Mesendoderm (in vitro differentiated cells): ENCODE data around the gene PRKG2.
"Not testable (repeated sequence)": the region's sequence is repeated elsewhere in the genome, so short reads cannot be mapped to it uniquely, and the experiment has no call there.

Source experiments
- DNase-seq: peaks from one replicate; pipeline ENCODE4 v3.0.0; 2013
- H2AK5ac ChIP-seq: 2 replicates; pipeline ENCODE4 v1.6.1; 2013; ENCODE audit warnings: low read length, inconsistent platforms
- H2BK120ac ChIP-seq: 2 replicates; pipeline ENCODE4 v1.6.1; 2013; ENCODE audit warnings: low read depth, mild to moderate bottlenecking, low read length, moderate library complexity, mixed read lengths
- H2BK15ac ChIP-seq: replicated peaks from 2 replicates; pipeline ENCODE4 v1.6.1; 2013; ENCODE audit warnings: low read depth, mild to moderate bottlenecking, moderate library complexity
- H2BK5ac ChIP-seq: 2 replicates; pipeline ENCODE4 v1.6.1; 2013; ENCODE audit warnings: low read length, inconsistent platforms
- H3K18ac ChIP-seq: 2 replicates; pipeline ENCODE4 v1.6.1; 2013; ENCODE audit warnings: mild to moderate bottlenecking, low read length, mixed read lengths
- H3K23ac ChIP-seq: one replicate; pipeline ENCODE4 v1.6.1; 2013; ENCODE audit warnings: low read length
- H3K27ac ChIP-seq: 2 replicates; pipeline ENCODE4 v1.5.1; 2013; ENCODE audit warnings: low read depth, mild to moderate bottlenecking, inconsistent platforms, low read length, moderate library complexity
- H3K27me3 ChIP-seq: 2 replicates; pipeline ENCODE4 v1.6.1; 2013; ENCODE audit warnings: low read length, control low read depth, mild to moderate bottlenecking, inconsistent platforms; ENCODE audit not compliant: insufficient read depth, poor library complexity
- H3K36me3 ChIP-seq: 2 replicates; pipeline ENCODE4 v1.6.1; 2013; ENCODE audit warnings: low read length, inconsistent platforms; ENCODE audit not compliant: control insufficient read depth, insufficient read depth
- H3K4ac ChIP-seq: one replicate; pipeline ENCODE4 v1.6.1; 2013; ENCODE audit warnings: low read depth, mild to moderate bottlenecking, low read length, moderate library complexity
- H3K4me1 ChIP-seq: 2 replicates; pipeline ENCODE4 v1.6.1; 2013; ENCODE audit warnings: low read depth, low read length, inconsistent platforms; ENCODE audit not compliant: control insufficient read depth
- H3K4me2 ChIP-seq: 2 replicates; pipeline ENCODE4 v1.6.1; 2013; ENCODE audit warnings: low read length
- H3K4me3 ChIP-seq: 2 replicates; pipeline ENCODE4 v1.5.1; 2013; ENCODE audit warnings: mild to moderate bottlenecking, low read length
- H3K56ac ChIP-seq: one replicate; pipeline ENCODE4 v1.6.1; 2013; ENCODE audit warnings: low read length
- H3K79me1 ChIP-seq: 2 replicates; pipeline ENCODE4 v1.6.1; 2013; ENCODE audit warnings: low read length, inconsistent platforms
- H3K79me2 ChIP-seq: 2 replicates; pipeline ENCODE4 v1.6.1; 2013; ENCODE audit warnings: mild to moderate bottlenecking, low read length; ENCODE audit not compliant: control insufficient read depth, insufficient read depth
- H3K9ac ChIP-seq: 2 replicates; pipeline ENCODE4 v1.6.1; 2013; ENCODE audit warnings: low read length, inconsistent platforms
- H4K5ac ChIP-seq: one replicate; pipeline ENCODE4 v1.6.1; 2013; ENCODE audit warnings: low read length
- H4K8ac ChIP-seq: one replicate; pipeline ENCODE4 v1.6.1; 2013; ENCODE audit warnings: low read depth, mild to moderate bottlenecking, control low read depth, low read length, moderate library complexity
- WGBS: extraction: QIAGEN DNeasy Blood & Tissue Kit; methylation state at CpG from one replicate; pipeline ENCODE4 v1.1.7; 2013; ENCODE audit warnings: low lambda C conversion rate, missing lambda C conversion rate; ENCODE audit not compliant: insufficient coverage; ENCODE audit errors: extremely low coverage; 5-methylcytosine and 5-hydroxymethylcytosine counted together

The PRKG2 gene

GRCh38 chr4:81235982-81236749, 21.1 kb upstream of the PRKG2 start:
- H3K27me3 ChIP-seq, result no peaks in the 10 kb centered on the region
- H3K56ac ChIP-seq, result no peak overlapping the region
- H3K27ac ChIP-seq, result no peak overlapping the region
- no peak overlapping the region for H3K23ac ChIP-seq
- H3K4me3 ChIP-seq, result no peak overlapping the region
- no peak overlapping the region for H2BK5ac ChIP-seq
- H3K18ac ChIP-seq, result no peak overlapping the region
- H3K4ac ChIP-seq, result no peak overlapping the region
- H3K79me2 ChIP-seq, result no peaks in the 10 kb centered on the region
- H4K5ac ChIP-seq, result no peak overlapping the region
- H3K79me1 ChIP-seq, result no peaks in the 10 kb centered on the region
- no peak overlapping the region for H2AK5ac ChIP-seq
- no peaks in the 10 kb centered on the region for H3K4me1 ChIP-seq
- H3K4me2 ChIP-seq, result no peak overlapping the region
- no peak overlapping the region for H3K9ac ChIP-seq
- H4K8ac ChIP-seq, result no peak overlapping the region
- DNase-seq, result no peak
- H2BK15ac ChIP-seq, result no peak overlapping the region
- no peaks in the 10 kb centered on the region for H3K36me3 ChIP-seq
- no peak overlapping the region for H2BK120ac ChIP-seq
- no CpG with 5 or more reads among the region's 23 CpGs for WGBS

DNA sequence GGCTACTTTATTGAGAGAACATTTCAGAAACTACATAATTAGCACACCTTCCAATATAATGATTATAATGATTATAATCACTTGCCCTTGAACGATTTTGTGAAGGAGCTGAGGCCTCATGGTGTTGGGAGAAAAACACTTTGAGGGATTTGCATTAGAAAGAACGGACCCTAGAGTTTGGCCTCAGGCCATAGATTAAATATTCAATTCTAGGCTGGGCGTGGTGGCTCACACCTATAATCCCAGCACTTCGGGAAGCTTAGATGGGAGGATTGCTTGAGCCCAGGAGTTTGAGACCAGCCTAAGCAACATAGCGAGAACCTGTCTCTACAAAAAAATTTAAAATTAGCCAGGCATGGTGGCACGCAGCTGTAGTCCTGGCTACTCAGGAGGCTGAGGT, 12.9 kb upstream of the PRKG2 start:
- H3K79me2 ChIP-seq, result no peaks in the 10 kb centered on the region
- H2BK15ac ChIP-seq, result no peak overlapping the region
- no peak overlapping the region for H3K4ac ChIP-seq
- H3K79me1 ChIP-seq, result no peaks in the 10 kb centered on the region
- peak; percentile 28 for DNase-seq
- no peak overlapping the region for H4K8ac ChIP-seq
- H2AK5ac ChIP-seq, result no peak overlapping the region
- H3K36me3 ChIP-seq, result no peaks in the 10 kb centered on the region
- no peak overlapping the region for H3K18ac ChIP-seq
- H3K4me2 ChIP-seq, result no peak overlapping the region
- no peak overlapping the region for H4K5ac ChIP-seq
- H3K9ac ChIP-seq, result no peak overlapping the region
- H3K27ac ChIP-seq, result no peak overlapping the region
- no peak overlapping the region for H2BK120ac ChIP-seq
- H3K4me1 ChIP-seq, result no peaks in the 10 kb centered on the region
- no peak overlapping the region for H2BK5ac ChIP-seq
- H3K56ac ChIP-seq, result no peak overlapping the region
- H3K27me3 ChIP-seq, result no peaks in the 10 kb centered on the region
- H3K23ac ChIP-seq, result no peak overlapping the region
- H3K4me3 ChIP-seq, result no peak overlapping the region
- WGBS, result no CpG with 5 or more reads among the region's 6 CpGs

DNA sequence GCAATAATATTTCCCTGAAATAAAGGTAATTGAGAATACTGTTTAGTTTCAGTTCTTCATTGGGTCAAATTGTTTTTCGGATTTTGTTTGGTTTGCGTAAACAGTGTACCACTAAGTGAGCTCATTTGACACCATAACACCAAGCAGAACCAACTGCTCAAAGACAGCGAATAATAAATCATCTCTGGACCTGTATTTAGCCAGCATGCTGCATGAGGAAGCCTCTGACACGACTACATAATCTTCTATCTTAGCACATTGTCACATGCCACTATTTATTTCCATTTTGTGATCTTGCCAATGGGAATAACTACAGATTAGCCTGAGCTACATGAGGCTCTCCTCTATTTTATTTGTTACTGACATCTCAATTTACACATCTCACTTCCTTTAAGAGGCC, 12.1 kb upstream of the PRKG2 start:
- Histone ChIP-seq H2BK120ac (no peak overlapping the region), H3K18ac (no peak overlapping the region), H2BK15ac (no peak overlapping the region), H3K4me3 (no peak overlapping the region), H4K8ac (no peak overlapping the region), H3K79me2 (no peaks in the 10 kb centered on the region), H3K27ac (no peak overlapping the region), H3K4me2 (no peak overlapping the region), H3K79me1 (no peaks in the 10 kb centered on the region), H3K4me1 (no peaks in the 10 kb centered on the region), H2BK5ac (no peak overlapping the region), H3K9ac (no peak overlapping the region), H3K27me3 (no peaks in the 10 kb centered on the region), H2AK5ac (no peak overlapping the region), H3K36me3 (no peaks in the 10 kb centered on the region), H3K4ac (no peak overlapping the region), H3K23ac (no peak overlapping the region), H4K5ac (no peak overlapping the region), H3K56ac (no peak overlapping the region)
- no CpG with 5 or more reads among the region's 4 CpGs for WGBS
- DNase-seq, result no peak

- Histone ChIP-seq H3K36me3 (no peaks in the 10 kb centered on the region), H3K79me1 (no peaks in the 10 kb centered on the region), H4K8ac (no peak overlapping the region), H3K4me3 (no peak overlapping the region), H3K9ac (no peak overlapping the region), H3K79me2 (no peaks in the 10 kb centered on the region), H2AK5ac (no peak overlapping the region), H3K4me1 (no peaks in the 10 kb centered on the region), H3K18ac (no peak overlapping the region), H3K23ac (no peak overlapping the region), H4K5ac (no peak overlapping the region), H2BK120ac (no peak overlapping the region), H3K56ac (no peak overlapping the region), H3K27ac (no peak overlapping the region), H2BK5ac (no peak overlapping the region), H3K4ac (no peak overlapping the region), H2BK15ac (no peak overlapping the region), H3K27me3 (no peaks in the 10 kb centered on the region), H3K4me2 (no peak overlapping the region)
- no CpG with 5 or more reads among the region's 2 CpGs for WGBS
- no peak for DNase-seq
Observed at GRCh38 chr4:81225252-81225651, 10.2 kb upstream of the PRKG2 start.

GRCh38 chr4:81222082-81222472, 7.1 kb upstream of the PRKG2 start:
- H3K18ac ChIP-seq, H3K4me2 ChIP-seq, H3K4me1 ChIP-seq, H3K79me1 ChIP-seq, DNase-seq, H2BK5ac ChIP-seq, H3K79me2 ChIP-seq, H3K23ac ChIP-seq, H3K4me3 ChIP-seq, H2AK5ac ChIP-seq, H3K36me3 ChIP-seq, H3K56ac ChIP-seq, H3K4ac ChIP-seq, H2BK120ac ChIP-seq, H4K8ac ChIP-seq, H2BK15ac ChIP-seq, H3K27me3 ChIP-seq, H4K5ac ChIP-seq, H3K9ac ChIP-seq, H3K27ac ChIP-seq: not testable (repeated sequence)
